Left lung (tissue), 10 donors: ENCODE results near the gene OR4D9. TPM values are rescaled to one million over a fixed set of nuclear protein-coding genes. Genes with fewer than 3 reads are reported as not detected.
"Not testable (repeated sequence)": the region's sequence is repeated elsewhere in the genome, so short reads cannot be mapped to it uniquely, and the experiment has no call there.

Experiments used
- ATAC-seq: fragments of 200-7000 bp; cut with Tn5 transposase; one replicate; pipeline ENCODE4 v1.9.1; 2020; ENCODE audit warnings: moderate library complexity
- DNase-seq, 4 donors: peaks; one replicate each; pipeline ENCODE4 v3.0.0-alpha.2; 2013 to 2020
- H3K27ac ChIP-seq, 2 donors: fragments of 200-600 bp; sonication (generic) in 1 of 2; one replicate each; pipeline versions ENCODE4 v1.5.0 to v1.8.0; 2020 to 2021
- H3K27me3 ChIP-seq, 2 donors: fragments of 200-600 bp; sonication (generic) in 1 of 2; one replicate each; pipeline versions ENCODE4 v1.5.0 to v1.8.0; 2020 to 2021
- H3K36me3 ChIP-seq, 2 donors: fragments of 200-600 bp; sonication (generic) in 1 of 2; one replicate each; pipeline versions ENCODE4 v1.5.0 to v1.8.0; 2020 to 2021
- H3K4me1 ChIP-seq, 2 donors: fragments of 200-600 bp; one replicate each; pipeline ENCODE4 v1.8.0; 2021
- H3K4me3 ChIP-seq, 2 donors: fragments of 200-600 bp; sonication (generic) in 1 of 2; one replicate each; pipeline versions ENCODE4 v1.5.0 to v1.8.0; 2020 to 2021; ENCODE audit warnings: mild to moderate bottlenecking in 1 of 2
- H3K9me3 ChIP-seq, 2 donors: fragments of 200-600 bp; sonication (generic) in 1 of 2; one replicate each; pipeline versions ENCODE4 v1.5.0 to v1.8.0; 2020 to 2021
- intact Hi-C, 2 donors: fragments of 100-400 bp; cut with DNase I; formaldehyde crosslinking; loops; one replicate each; pipeline versions ENCODE4 v1.11.2 to v1.14.2; 2022
- polyA plus RNA-seq, 6 donors: library from polyadenylated mRNA; unstranded; fragments of 120-200 nt; gene quantifications; one replicate each; pipeline ENCODE4 v1.2.1, GENCODE V29; 2013; ENCODE audit not compliant: insufficient read length in 6 of 6
- total RNA-seq, 2 donors: library from RNA; stranded (reverse); fragmentation: NEBNext Ultra II Directional; extraction: Animal tissue kit (Norgen Biotek cat#: 25700); gene quantifications; one replicate each; pipeline ENCODE4 v1.2.1, GENCODE V29; 2021
- TF ChIP-seq, protein P1 (sequence below), 2 donors: fragments of 200-600 bp; sonication (generic) in 1 of 2; IDR thresholded peaks; one replicate each; pipeline versions ENCODE4 v1.5.0 to v1.8.0; 2021; ENCODE audit warnings: antibody characterized with exemption in 2 of 2
- donor health status: DM: no; HTN: yes; CAD: no.
- donor health status: DM: no; HTN: no; CAD: no.

OR4D9 gene
- total and polyA plus RNA-seq, 8 donors = 0.03 to 0.06 (median 0.05) TPM; not detected in 2

DNA sequence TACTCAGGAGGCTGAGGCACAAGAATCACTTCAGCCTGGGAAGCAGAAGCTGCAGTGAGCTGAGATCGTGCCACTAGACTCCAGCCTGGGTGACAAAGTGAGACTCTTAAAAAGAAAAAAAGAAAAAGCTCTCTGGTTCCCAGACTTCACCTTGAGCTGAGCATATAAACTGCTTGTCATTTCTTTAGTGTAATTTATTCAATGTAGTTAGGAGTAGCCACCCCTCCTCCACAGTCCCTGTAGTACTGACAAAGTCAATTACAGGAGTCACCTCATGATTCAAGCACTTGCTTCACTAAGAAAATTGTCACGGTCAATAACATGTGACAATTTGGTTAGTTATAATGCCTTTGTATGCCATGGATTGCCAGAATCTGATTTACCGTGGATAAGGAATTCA is 31.0 kb upstream of the OR4D9 start:
- TF ChIP-seq, protein P1, sequence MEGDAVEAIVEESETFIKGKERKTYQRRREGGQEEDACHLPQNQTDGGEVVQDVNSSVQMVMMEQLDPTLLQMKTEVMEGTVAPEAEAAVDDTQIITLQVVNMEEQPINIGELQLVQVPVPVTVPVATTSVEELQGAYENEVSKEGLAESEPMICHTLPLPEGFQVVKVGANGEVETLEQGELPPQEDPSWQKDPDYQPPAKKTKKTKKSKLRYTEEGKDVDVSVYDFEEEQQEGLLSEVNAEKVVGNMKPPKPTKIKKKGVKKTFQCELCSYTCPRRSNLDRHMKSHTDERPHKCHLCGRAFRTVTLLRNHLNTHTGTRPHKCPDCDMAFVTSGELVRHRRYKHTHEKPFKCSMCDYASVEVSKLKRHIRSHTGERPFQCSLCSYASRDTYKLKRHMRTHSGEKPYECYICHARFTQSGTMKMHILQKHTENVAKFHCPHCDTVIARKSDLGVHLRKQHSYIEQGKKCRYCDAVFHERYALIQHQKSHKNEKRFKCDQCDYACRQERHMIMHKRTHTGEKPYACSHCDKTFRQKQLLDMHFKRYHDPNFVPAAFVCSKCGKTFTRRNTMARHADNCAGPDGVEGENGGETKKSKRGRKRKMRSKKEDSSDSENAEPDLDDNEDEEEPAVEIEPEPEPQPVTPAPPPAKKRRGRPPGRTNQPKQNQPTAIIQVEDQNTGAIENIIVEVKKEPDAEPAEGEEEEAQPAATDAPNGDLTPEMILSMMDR (IDR thresholded peaks at IDR 0.05) = no peak
- Histone ChIP-seq H3K27me3 (no peaks in the 10 kb centered on the region), H3K4me1 (no peaks in the 10 kb centered on the region), H3K4me3 (no peak overlapping the region), H3K9me3 (no peaks in the 10 kb centered on the region), H3K27ac (no peak overlapping the region), H3K36me3 (no peaks in the 10 kb centered on the region)
- intact Hi-C loops = no loop called here
- DNase-seq (no peak), ATAC-seq (no peak)

DNA sequence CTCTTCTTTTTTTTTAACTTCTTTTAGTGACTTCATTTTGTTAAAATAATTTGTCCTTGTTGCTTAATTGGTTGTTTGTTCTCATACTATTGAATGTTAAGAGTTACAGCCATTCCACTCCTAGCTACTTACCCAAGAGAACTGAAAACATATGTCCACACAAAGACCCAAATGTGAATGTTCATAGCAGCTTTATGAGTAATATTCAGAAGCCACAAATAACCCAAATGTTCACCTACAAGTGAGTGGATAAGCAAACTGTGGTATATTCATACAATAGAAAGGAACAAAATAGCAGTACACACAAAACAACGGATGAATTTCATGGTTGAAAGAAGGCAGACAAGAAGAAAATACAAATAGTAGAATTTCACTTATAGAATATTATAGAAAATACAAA is 9.4 kb upstream of the OR4D9 start:
- no peaks in the 10 kb centered on the region for H3K4me1 ChIP-seq
- ATAC-seq (no peak), DNase-seq (no peak)
- no peaks in the 10 kb centered on the region for H3K27me3 ChIP-seq
- H3K36me3 ChIP-seq = no peaks in the 10 kb centered on the region
- no peak overlapping the region for H3K27ac ChIP-seq
- TF ChIP-seq, protein P1 (IDR thresholded peaks at IDR 0.05) = no peak
- H3K9me3 ChIP-seq = no peaks in the 10 kb centered on the region
- intact Hi-C loops = no loop called here
- no peak overlapping the region for H3K4me3 ChIP-seq

- Histone ChIP-seq H3K36me3 (no peaks in the 10 kb centered on the region), H3K27me3 (no peaks in the 10 kb centered on the region), H3K4me3 (no peak within 1 kb of the TSS), H3K27ac (no peak within 1 kb of the TSS), H3K4me1 (no peaks in the 10 kb centered on the region), H3K9me3 (no peaks in the 10 kb centered on the region)
- ATAC-seq = no peak
- TF ChIP-seq, protein P1 (IDR thresholded peaks at IDR 0.05) = no peak
- intact Hi-C loops = no loop called here
- no peak for DNase-seq
These were observed 8.1 kb upstream of the OR4D9 start, which contains the start of gene OR4D11 for GRCh38 chr11:59503276-59503675. TSS of gene OR4D11 (plus strand) at chr11:59503576. CDS start at chr11:59503576, 0 bp downstream.

- TF ChIP-seq, protein P1 (IDR thresholded peaks at IDR 0.05) = no peak
- Histone ChIP-seq H3K9me3 (no peaks in the 10 kb centered on the region), H3K36me3 (no peaks in the 10 kb centered on the region), H3K27me3 (no peaks in the 10 kb centered on the region), H3K27ac (peak overlapping the region in 1 of 2 donors; percentile 65), H3K4me1 (peaks cover 0 to 20% of the 10 kb centered on the region in 2 donors), H3K4me3 (no peak overlapping the region)
- ATAC-seq = no peak
- intact Hi-C loops = no loop called here
- DNase-seq = no peak
These were observed 336 bp downstream of the OR4D9 start for GRCh38 chr11:59511675-59512074.

DNA sequence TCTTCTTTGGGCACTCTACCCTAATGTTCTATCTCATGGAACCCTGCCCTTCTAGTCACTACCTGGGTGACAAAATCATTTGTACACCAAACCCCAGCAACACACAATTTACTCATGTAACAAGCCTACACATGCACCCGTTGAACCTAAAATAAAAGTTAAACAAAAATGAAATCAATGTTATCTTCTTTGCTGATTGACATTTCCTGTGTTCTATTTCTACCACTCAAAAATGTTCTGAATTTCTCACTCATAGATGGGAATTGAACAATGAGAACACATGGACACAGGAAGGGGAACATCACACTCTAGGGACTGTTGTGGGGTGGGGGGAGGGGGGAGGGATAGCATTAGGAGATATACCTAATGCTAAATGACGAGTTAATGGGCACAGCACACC is 8.8 kb downstream of the OR4D9 start:
- H3K36me3 ChIP-seq, H3K4me3 ChIP-seq, H3K27me3 ChIP-seq, H3K9me3 ChIP-seq, intact Hi-C loops, DNase-seq, H3K4me1 ChIP-seq, ATAC-seq, H3K27ac ChIP-seq: not testable (repeated sequence)

DNA sequence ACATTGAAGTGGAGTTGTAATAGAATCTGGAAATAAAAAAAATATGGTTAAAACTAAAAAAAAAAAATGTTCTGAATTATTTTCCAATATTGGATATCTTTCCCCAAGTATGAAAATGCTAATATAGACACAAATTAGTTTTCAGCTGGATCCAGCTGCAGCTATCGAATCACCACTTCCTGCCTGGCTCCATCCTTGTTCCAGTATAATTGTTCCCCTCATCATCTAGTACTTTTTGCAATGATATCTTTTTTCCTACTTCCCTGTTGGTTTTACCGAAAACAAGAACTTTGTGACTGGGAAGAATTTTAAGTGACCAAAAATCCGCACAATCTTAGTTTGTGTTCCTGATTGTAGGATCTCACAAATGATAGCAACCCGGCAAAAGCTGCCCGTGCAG is 9.4 kb downstream of the OR4D9 start:
- TF ChIP-seq, protein P1 (IDR thresholded peaks at IDR 0.05) = no peak
- no peak overlapping the region for H3K4me3 ChIP-seq
- no peak overlapping the region for H3K27ac ChIP-seq
- no peaks in the 10 kb centered on the region for H3K36me3 ChIP-seq
- H3K9me3 ChIP-seq = no peaks in the 10 kb centered on the region
- no peaks in the 10 kb centered on the region for H3K4me1 ChIP-seq
- intact Hi-C loops = no loop called here
- H3K27me3 ChIP-seq = no peaks in the 10 kb centered on the region
- DNase-seq = no peak
- no peak for ATAC-seq
